ENCODE results near the gene TBC1D32.

The TBC1D32 gene

GRCh38 chr6:121274666-121275295 is 59.5 kb downstream of the TBC1D32 start:
- no peak overlapping the region for H3K18ac ChIP-seq (ENCODE audit: low read length)
- no peak overlapping the region for H3K4ac ChIP-seq (ENCODE audit: low read depth, low read length)
- DNase-seq, result no peak
- H2BK5ac ChIP-seq (ENCODE audit: low read length), result no peak overlapping the region
- no peaks in the 10 kb centered on the region for H3K79me1 ChIP-seq (ENCODE audit: low read length)
- H3K9ac ChIP-seq (ENCODE audit: low read length), result no peak overlapping the region
- no peak overlapping the region for H3K4me2 ChIP-seq (ENCODE audit: low read length)
- H4K5ac ChIP-seq (ENCODE audit: low read length), result no peak overlapping the region
- no CpG with 5 or more reads among the region's 3 CpGs for WGBS (ENCODE audit: extremely low coverage, insufficient coverage, low lambda C conversion rate)
- no peak overlapping the region for H4K8ac ChIP-seq (ENCODE audit: low read depth, low read length)
- H3K56ac ChIP-seq (ENCODE audit: low read length), result no peak overlapping the region
- H2AK5ac ChIP-seq (ENCODE audit: low read length), result no peak overlapping the region
- H3K27ac ChIP-seq (ENCODE audit: low read depth, low read length), result no peak overlapping the region
- H3K36me3 ChIP-seq (ENCODE audit: control insufficient read depth, insufficient read depth, low read length), result no peaks in the 10 kb centered on the region
- no peaks in the 10 kb centered on the region for H3K27me3 ChIP-seq (ENCODE audit: insufficient read depth, low read length, poor library complexity)
- H2BK120ac ChIP-seq (ENCODE audit: low read depth, low read length), result no peak overlapping the region
- H2BK15ac ChIP-seq (replicated peaks; ENCODE audit: low read depth), result no peak overlapping the region
- H3K23ac ChIP-seq (ENCODE audit: low read length), result no peak overlapping the region
- H3K4me3 ChIP-seq (ENCODE audit: low read length), result no peak overlapping the region
- no peaks in the 10 kb centered on the region for H3K79me2 ChIP-seq (ENCODE audit: control insufficient read depth, insufficient read depth, low read length)
- H3K4me1 ChIP-seq (ENCODE audit: control insufficient read depth, low read depth, low read length), result no peaks in the 10 kb centered on the region

- H3K4me3 ChIP-seq (ENCODE audit: low read length), result no peak overlapping the region
- H2BK5ac ChIP-seq (ENCODE audit: low read length), result no peak overlapping the region
- no peak overlapping the region for H2AK5ac ChIP-seq (ENCODE audit: low read length)
- H2BK15ac ChIP-seq (replicated peaks; ENCODE audit: low read depth), result no peak overlapping the region
- no peak overlapping the region for H3K18ac ChIP-seq (ENCODE audit: low read length)
- no peak overlapping the region for H3K9ac ChIP-seq (ENCODE audit: low read length)
- H4K5ac ChIP-seq (ENCODE audit: low read length), result no peak overlapping the region
- no peaks in the 10 kb centered on the region for H3K4me1 ChIP-seq (ENCODE audit: control insufficient read depth, low read depth, low read length)
- no peaks in the 10 kb centered on the region for H3K79me1 ChIP-seq (ENCODE audit: low read length)
- no peak overlapping the region for H3K4me2 ChIP-seq (ENCODE audit: low read length)
- no peak overlapping the region for H4K8ac ChIP-seq (ENCODE audit: low read depth, low read length)
- H3K56ac ChIP-seq (ENCODE audit: low read length), result no peak overlapping the region
- no peak overlapping the region for H3K23ac ChIP-seq (ENCODE audit: low read length)
- no CpG with 5 or more reads among the region's 3 CpGs for WGBS (ENCODE audit: extremely low coverage, insufficient coverage, low lambda C conversion rate)
- H2BK120ac ChIP-seq (ENCODE audit: low read depth, low read length), result no peak overlapping the region
- H3K27ac ChIP-seq (ENCODE audit: low read depth, low read length), result no peak overlapping the region
- no peaks in the 10 kb centered on the region for H3K36me3 ChIP-seq (ENCODE audit: control insufficient read depth, insufficient read depth, low read length)
- H3K79me2 ChIP-seq (ENCODE audit: control insufficient read depth, insufficient read depth, low read length), result no peaks in the 10 kb centered on the region
- H3K4ac ChIP-seq (ENCODE audit: low read depth, low read length), result no peak overlapping the region
- H3K27me3 ChIP-seq (ENCODE audit: insufficient read depth, low read length, poor library complexity), result no peaks in the 10 kb centered on the region
- no peak for DNase-seq
Measured at GRCh38 chr6:121263742-121264141, 70.5 kb downstream of the TBC1D32 start.

- H4K5ac ChIP-seq (ENCODE audit: low read length), result no peak overlapping the region
- no peaks in the 10 kb centered on the region for H3K79me1 ChIP-seq (ENCODE audit: low read length)
- H2BK120ac ChIP-seq (ENCODE audit: low read depth, low read length), result no peak overlapping the region
- H3K4me2 ChIP-seq (ENCODE audit: low read length), result no peak overlapping the region
- H2AK5ac ChIP-seq (ENCODE audit: low read length), result no peak overlapping the region
- no CpG with 5 or more reads among the region's 9 CpGs for WGBS (ENCODE audit: extremely low coverage, insufficient coverage, low lambda C conversion rate)
- H3K27ac ChIP-seq (ENCODE audit: low read depth, low read length), result no peak overlapping the region
- no peak overlapping the region for H3K4ac ChIP-seq (ENCODE audit: low read depth, low read length)
- H3K18ac ChIP-seq (ENCODE audit: low read length), result no peak overlapping the region
- no peak overlapping the region for H2BK5ac ChIP-seq (ENCODE audit: low read length)
- no peak overlapping the region for H2BK15ac ChIP-seq (replicated peaks; ENCODE audit: low read depth)
- no peak for DNase-seq
- no peaks in the 10 kb centered on the region for H3K79me2 ChIP-seq (ENCODE audit: control insufficient read depth, insufficient read depth, low read length)
- H4K8ac ChIP-seq (ENCODE audit: low read depth, low read length), result no peak overlapping the region
- no peak overlapping the region for H3K9ac ChIP-seq (ENCODE audit: low read length)
- H3K4me3 ChIP-seq (ENCODE audit: low read length), result no peak overlapping the region
- no peak overlapping the region for H3K23ac ChIP-seq (ENCODE audit: low read length)
- no peaks in the 10 kb centered on the region for H3K4me1 ChIP-seq (ENCODE audit: control insufficient read depth, low read depth, low read length)
- H3K56ac ChIP-seq (ENCODE audit: low read length), result no peak overlapping the region
- H3K36me3 ChIP-seq (ENCODE audit: control insufficient read depth, insufficient read depth, low read length), result no peaks in the 10 kb centered on the region
- H3K27me3 ChIP-seq (ENCODE audit: insufficient read depth, low read length, poor library complexity), result no peaks in the 10 kb centered on the region
Measured at GRCh38 chr6:121260651-121261102, 73.6 kb downstream of the TBC1D32 start.

GRCh38 chr6:121247386-121247785 is 86.9 kb downstream of the TBC1D32 start:
- Histone ChIP-seq H3K4ac (ENCODE audit: low read depth, low read length) (no peak overlapping the region), H3K56ac (ENCODE audit: low read length) (no peak overlapping the region), H2AK5ac (ENCODE audit: low read length) (no peak overlapping the region), H3K27ac (ENCODE audit: low read depth, low read length) (no peak overlapping the region), H3K79me2 (ENCODE audit: control insufficient read depth, insufficient read depth, low read length) (no peaks in the 10 kb centered on the region), H3K23ac (ENCODE audit: low read length) (no peak overlapping the region), H3K9ac (ENCODE audit: low read length) (no peak overlapping the region), H2BK15ac (replicated peaks; ENCODE audit: low read depth) (no peak overlapping the region), H3K79me1 (ENCODE audit: low read length) (no peaks in the 10 kb centered on the region), H3K36me3 (ENCODE audit: control insufficient read depth, insufficient read depth, low read length) (no peaks in the 10 kb centered on the region), H2BK120ac (ENCODE audit: low read depth, low read length) (no peak overlapping the region), H3K4me2 (ENCODE audit: low read length) (no peak overlapping the region), H4K5ac (ENCODE audit: low read length) (no peak overlapping the region), H3K4me3 (ENCODE audit: low read length) (no peak overlapping the region), H4K8ac (ENCODE audit: low read depth, low read length) (no peak overlapping the region), H2BK5ac (ENCODE audit: low read length) (no peak overlapping the region), H3K27me3 (ENCODE audit: insufficient read depth, low read length, poor library complexity) (no peaks in the 10 kb centered on the region), H3K18ac (ENCODE audit: low read length) (no peak overlapping the region), H3K4me1 (ENCODE audit: control insufficient read depth, low read depth, low read length) (no peaks in the 10 kb centered on the region)
- no peak for DNase-seq

- WGBS (ENCODE audit: extremely low coverage, insufficient coverage, low lambda C conversion rate), result no CpG with 5 or more reads among the region's 2 CpGs
- Histone ChIP-seq H3K27me3 (ENCODE audit: insufficient read depth, low read length, poor library complexity) (no peaks in the 10 kb centered on the region), H3K27ac (ENCODE audit: low read depth, low read length) (no peak overlapping the region), H3K9ac (ENCODE audit: low read length) (no peak overlapping the region), H3K4me3 (ENCODE audit: low read length) (no peak overlapping the region), H3K4ac (ENCODE audit: low read depth, low read length) (no peak overlapping the region), H2BK120ac (ENCODE audit: low read depth, low read length) (no peak overlapping the region), H3K4me2 (ENCODE audit: low read length) (no peak overlapping the region), H2AK5ac (ENCODE audit: low read length) (no peak overlapping the region), H2BK5ac (ENCODE audit: low read length) (no peak overlapping the region), H3K56ac (ENCODE audit: low read length) (no peak overlapping the region), H3K79me2 (ENCODE audit: control insufficient read depth, insufficient read depth, low read length) (no peaks in the 10 kb centered on the region), H3K79me1 (ENCODE audit: low read length) (no peaks in the 10 kb centered on the region), H3K23ac (ENCODE audit: low read length) (no peak overlapping the region), H3K4me1 (ENCODE audit: control insufficient read depth, low read depth, low read length) (no peaks in the 10 kb centered on the region), H3K18ac (ENCODE audit: low read length) (no peak overlapping the region), H4K5ac (ENCODE audit: low read length) (no peak overlapping the region), H3K36me3 (ENCODE audit: control insufficient read depth, insufficient read depth, low read length) (no peaks in the 10 kb centered on the region), H2BK15ac (replicated peaks; ENCODE audit: low read depth) (no peak overlapping the region), H4K8ac (ENCODE audit: low read depth, low read length) (no peak overlapping the region)
- no peak for DNase-seq
Measured at GRCh38 chr6:121242386-121242785, 91.9 kb downstream of the TBC1D32 start.

GRCh38 chr6:121237859-121238258 is 96.4 kb downstream of the TBC1D32 start:
- H3K79me1 ChIP-seq (ENCODE audit: low read length), result no peaks in the 10 kb centered on the region
- H3K4me1 ChIP-seq (ENCODE audit: control insufficient read depth, low read depth, low read length), result no peaks in the 10 kb centered on the region
- H3K18ac ChIP-seq (ENCODE audit: low read length), result no peak overlapping the region
- no peaks in the 10 kb centered on the region for H3K79me2 ChIP-seq (ENCODE audit: control insufficient read depth, insufficient read depth, low read length)
- no peak overlapping the region for H4K8ac ChIP-seq (ENCODE audit: low read depth, low read length)
- no peak for DNase-seq
- H2BK5ac ChIP-seq (ENCODE audit: low read length), result no peak overlapping the region
- H3K9ac ChIP-seq (ENCODE audit: low read length), result no peak overlapping the region
- H3K27me3 ChIP-seq (ENCODE audit: insufficient read depth, low read length, poor library complexity), result no peaks in the 10 kb centered on the region
- no peak overlapping the region for H3K23ac ChIP-seq (ENCODE audit: low read length)
- H3K4ac ChIP-seq (ENCODE audit: low read depth, low read length), result no peak overlapping the region
- no peak overlapping the region for H2BK120ac ChIP-seq (ENCODE audit: low read depth, low read length)
- no peak overlapping the region for H3K4me3 ChIP-seq (ENCODE audit: low read length)
- H3K56ac ChIP-seq (ENCODE audit: low read length), result no peak overlapping the region
- H3K4me2 ChIP-seq (ENCODE audit: low read length), result no peak overlapping the region
- H2BK15ac ChIP-seq (replicated peaks; ENCODE audit: low read depth), result no peak overlapping the region
- WGBS (ENCODE audit: extremely low coverage, insufficient coverage, low lambda C conversion rate), result no CpG with 5 or more reads among the region's 1 CpG
- no peak overlapping the region for H2AK5ac ChIP-seq (ENCODE audit: low read length)
- no peak overlapping the region for H4K5ac ChIP-seq (ENCODE audit: low read length)
- H3K36me3 ChIP-seq (ENCODE audit: control insufficient read depth, insufficient read depth, low read length), result no peaks in the 10 kb centered on the region
- no peak overlapping the region for H3K27ac ChIP-seq (ENCODE audit: low read depth, low read length)

Measured in mesendoderm (in vitro differentiated cells).